HG02759 (cell line): Measurements from ENCODE around the gene HOXA3.

Experiments
- ATAC-seq: cut with Tn5 transposase; IDR thresholded peaks from one replicate; pipeline ENCODE4 v1.9.1; 2021; ENCODE audit warnings: mild to moderate bottlenecking, moderate library complexity; ENCODE audit not compliant: unreplicated experiment

HOXA3 gene

DNA sequence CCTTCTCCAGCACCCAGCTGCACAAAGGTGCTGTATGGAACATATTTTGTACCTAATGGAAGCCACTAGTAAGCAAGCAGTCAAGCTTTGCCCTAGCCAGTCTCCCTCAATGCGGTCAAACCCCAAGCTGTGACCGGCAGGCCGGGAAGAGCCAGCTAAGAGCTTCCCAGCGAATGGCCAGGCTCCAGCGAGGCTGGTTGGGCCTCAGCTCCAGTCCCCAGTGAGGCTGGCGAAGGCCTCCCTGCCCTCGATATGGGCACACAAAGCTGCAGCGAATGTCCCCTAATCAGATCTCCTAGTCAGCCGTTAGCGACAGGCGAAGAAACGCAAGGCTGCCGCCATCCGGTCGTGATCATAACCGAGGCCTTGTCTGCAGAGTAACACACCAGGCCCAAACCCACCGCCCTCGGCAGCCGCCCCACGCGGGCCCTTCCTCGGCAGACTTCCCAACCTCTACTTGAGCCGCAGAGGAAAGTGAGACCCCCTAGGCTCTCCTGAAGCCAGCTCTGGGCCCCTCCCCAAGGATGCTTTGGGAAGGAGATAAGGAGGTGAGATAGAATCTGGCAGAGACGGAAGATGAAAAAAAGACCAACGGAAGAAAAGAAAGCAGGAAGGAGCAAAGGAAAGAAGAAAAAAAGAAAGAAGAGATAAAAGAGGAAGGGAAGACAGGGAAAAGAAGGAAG lies 16.0 kb upstream of the HOXA3 start:
- ATAC-seq = no peak

DNA sequence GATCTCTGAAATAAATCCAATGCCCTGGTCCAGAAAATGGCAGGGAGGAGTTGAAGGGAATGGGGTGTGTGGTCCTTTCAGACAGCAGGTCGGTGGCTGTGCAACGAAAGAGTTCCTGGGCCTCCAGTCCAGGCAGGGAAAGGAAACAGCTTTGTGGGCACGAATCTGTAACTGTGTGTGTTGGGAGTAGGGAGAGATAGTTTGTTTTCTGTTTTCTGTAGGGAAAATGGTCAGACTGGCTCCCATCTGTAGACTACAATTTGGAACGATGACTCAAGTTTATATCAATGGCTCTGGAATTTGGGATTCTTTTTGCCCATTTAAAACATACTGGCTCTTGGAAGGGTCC lies 15.5 kb upstream of the HOXA3 start:
- ATAC-seq = no peak

DNA sequence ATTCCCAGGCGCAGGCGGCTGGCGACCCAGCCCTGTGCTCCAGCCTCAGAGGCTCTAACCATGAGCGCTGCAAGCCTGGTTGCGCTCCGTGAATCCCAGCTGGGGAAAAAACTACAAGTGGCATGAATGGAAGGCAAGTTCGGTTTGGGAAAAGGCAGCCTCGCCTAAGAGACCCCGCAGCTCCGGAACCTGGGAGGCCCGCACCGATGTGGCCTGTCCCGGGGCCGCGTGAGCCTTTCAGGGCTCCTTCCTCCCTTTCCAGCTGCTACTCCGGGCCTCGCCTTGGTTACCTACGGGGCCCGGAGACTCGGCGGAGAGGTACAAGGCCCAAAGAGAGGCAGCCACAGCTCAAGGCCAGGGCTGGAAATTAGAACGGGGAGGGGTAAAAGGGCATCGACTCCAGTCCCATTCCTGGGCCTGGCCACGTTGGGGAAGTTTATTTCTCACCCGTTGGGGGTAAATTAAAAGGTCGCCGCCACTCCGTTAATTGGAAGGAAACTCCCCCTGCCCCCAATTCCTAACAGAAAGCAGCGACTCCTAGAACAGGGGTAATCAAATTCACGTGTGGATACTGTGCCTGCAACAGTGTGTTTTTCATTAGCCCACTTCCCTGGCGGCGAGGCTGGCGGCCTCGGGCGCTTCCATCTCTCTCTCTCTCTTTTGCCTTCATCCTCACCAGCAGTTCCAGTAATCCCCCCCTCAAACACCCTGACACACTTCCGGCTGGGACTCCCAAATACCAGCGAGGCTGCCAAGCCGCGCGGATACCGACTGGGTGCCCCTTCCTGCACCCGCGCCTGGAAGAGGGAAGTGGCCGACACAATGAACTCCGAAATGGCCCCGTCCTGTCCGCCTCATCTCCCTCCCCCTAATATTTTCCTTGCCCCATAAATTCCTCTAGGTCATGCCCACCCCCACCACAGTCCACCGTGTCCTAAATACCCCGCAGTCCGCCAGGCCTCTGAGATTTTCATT lies 14.4 kb upstream of the HOXA3 start:
- no peak for ATAC-seq

DNA sequence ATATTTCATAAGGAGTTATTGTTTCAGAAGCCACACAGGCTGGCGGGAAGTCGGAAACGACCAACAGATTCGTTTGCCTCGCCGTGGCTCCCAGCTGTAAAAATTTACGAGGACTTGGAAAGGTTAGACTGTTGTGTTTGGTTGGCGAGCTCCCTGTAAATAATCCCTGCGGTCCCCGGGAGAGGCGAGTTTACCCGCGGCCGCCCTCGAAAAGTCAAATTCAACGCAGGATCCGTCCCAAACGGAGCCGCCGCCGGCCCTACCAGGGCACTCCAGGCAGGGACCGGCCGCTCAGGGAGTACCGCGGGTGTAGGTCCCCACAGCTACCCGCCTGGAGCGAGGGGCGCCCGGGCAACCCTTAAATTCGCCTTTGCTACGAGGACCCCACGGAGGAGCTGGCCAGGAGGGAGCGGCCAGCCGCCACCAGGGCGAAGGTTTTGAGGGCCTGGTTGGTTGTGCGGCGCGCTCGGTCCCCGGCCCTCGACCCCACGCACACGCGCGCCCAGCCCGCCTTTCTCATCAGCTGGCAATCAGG lies 13.7 kb upstream of the HOXA3 start:
- ATAC-seq = no peak

DNA sequence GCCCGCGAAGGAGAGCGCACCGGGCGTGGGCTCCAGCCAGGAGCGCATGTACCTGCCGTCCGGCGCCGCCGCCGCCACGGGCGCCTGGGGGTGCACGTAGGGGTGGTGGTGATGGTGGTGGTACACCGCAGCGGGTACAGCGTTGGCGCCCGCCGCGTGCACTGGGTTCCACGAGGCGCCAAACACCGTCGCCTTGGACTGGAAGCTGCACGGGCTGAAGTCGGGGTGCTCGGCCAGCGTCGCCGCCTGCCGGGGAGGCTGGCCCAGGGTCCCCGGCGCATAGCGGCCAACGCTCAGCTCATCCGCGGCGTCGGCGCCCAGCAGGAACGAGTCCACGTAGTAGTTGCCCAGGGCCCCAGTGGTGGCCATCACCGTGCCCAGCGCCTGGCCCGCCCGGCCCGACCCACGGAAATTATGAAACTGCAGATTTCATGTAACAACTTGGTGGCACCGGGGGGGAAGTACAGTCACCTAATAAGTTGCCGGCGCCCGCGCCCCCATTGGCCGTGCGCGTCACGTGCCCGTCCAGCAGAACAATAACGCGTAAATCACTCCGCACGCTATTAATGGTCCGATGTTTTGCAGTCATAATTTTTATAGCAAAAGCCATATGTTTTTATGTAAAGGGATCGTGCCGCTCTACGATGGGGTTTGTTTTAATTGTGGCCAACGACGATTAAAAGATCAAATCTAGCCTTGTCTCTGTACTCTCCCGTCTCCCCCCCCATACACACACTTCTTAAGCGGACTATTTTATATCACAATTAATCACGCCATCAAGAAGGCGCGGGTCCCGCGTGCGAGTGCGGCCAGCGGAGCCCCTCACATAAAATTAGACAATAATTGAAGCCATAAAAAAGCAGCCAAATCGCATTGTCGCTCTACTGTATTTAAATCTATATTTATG lies 13.0 kb upstream of the HOXA3 start, which contains the start of gene HOXA9:
TSS of gene HOXA9 (minus strand) at position 449 of the 907 bp plus-strand sequence. CDS start at position 369, 80 bp downstream.
- no peak for ATAC-seq

DNA sequence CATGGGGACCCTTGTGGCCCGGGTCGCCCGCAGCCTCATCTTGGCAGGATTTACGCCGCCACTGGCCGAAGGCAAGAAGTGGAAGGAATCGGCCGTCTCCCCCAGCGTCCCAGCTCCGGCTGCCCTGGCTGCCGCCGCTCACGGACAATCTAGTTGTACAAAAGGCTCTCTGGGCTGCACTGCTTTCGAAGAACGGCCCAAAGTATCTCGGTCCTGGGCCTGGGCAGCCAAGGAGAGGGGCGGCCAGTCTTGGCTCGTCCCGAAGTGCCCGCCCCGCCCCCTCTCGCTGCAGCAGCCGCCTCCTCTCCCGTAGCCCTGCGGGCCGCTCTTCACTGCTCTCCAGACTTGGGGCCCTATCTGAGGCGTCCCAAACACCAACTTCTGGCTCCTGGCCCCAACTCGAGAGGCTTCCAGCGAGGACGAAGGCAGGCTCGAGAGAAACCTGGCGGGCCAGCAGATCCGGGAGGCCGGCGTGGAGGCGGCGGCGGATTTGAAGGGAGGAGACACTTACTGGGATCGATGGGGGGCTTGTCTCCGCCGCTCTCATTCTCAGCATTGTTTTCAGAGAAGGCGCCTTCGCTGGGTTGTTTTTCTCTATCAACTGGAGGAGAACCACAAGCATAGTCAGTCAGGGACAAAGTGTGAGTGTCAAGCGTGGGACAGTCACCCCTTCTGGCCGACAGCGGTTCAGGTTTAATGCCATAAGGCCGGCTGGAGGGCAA lies 12.1 kb upstream of the HOXA3 start:
- ATAC-seq = no peak

DNA sequence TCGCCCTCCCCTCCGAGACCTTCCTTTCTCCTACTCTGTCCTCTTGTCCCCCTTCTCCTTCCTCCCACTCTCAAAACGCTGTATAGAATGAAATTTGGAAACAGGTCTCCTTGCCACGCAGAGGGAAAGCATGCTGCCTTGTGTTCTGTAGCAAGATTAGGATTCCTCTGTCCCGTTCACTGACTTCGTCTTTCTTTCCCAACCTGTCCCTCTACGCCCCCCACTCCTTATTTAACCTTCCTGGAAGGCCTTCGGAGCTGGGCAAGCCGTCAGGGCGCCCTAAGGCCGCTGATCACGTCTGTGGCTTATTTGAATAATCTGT lies 11.6 kb upstream of the HOXA3 start:
- ATAC-seq = no peak

DNA sequence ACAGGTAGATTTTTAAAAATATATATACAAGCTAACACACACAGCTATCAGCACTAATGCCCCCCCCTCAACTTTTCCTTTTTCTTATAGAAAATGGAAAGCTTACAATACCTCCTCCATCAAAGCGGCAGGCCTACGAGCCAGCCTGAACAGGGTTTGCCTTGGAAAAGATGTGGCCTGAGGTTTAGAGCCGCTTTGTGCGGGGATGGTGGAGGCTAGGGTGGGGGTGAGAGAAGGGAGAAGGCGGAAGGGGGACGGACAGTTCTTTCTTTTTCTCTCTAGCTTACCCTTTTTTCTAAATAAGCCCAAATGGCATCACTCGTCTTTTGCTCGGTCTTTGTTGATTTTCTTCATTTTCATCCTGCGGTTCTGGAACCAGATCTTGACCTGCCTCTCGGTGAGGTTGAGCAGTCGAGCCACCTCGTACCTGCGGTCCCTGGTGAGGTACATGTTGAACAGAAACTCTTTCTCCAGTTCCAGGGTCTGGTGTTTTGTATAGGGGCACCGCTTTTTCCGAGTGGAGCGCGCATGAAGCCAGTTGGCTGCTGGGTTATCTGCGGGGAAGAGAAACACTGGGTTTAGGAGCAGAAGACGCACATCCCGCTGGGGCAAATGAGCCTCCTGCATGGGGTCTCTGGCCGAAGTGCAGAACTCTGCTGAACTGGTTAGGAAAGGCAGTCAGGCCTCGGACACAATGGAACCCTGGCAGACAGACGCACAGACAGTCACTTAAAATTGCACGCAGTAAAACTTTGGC lies 11.1 kb upstream of the HOXA3 start:
- ATAC-seq = no peak

DNA sequence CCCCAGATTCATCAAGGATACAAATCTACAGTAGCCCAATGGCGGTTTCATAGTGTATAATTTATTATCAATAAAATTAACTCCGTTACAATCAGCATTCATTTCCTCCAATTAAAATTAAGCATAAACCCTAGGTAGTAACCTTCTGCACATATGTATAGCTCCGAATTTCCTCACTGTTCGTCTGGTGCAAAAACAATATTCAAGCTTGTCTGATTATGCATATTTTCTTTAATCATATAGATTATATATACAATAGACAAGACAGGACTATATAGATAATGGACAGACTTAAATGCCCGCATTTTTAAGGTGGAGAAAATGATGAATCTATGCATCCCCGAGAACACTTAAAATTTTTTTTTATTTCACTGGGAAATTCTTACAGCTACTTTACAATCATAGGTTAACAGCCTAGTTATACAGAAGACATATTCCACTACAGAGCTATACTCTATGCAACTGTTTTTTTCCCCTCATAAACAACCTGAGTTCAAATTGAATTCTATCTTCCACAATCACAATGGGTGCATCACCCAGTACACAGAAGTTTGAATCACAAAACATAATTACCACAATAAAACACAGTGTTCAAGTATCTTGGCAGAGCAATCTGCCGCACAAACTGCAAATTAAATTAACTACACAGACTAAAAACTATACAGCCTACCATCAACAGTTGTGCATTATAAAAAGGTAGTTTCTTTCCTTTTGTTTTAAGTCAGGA lies 10.3 kb upstream of the HOXA3 start:
- ATAC-seq = no peak

DNA sequence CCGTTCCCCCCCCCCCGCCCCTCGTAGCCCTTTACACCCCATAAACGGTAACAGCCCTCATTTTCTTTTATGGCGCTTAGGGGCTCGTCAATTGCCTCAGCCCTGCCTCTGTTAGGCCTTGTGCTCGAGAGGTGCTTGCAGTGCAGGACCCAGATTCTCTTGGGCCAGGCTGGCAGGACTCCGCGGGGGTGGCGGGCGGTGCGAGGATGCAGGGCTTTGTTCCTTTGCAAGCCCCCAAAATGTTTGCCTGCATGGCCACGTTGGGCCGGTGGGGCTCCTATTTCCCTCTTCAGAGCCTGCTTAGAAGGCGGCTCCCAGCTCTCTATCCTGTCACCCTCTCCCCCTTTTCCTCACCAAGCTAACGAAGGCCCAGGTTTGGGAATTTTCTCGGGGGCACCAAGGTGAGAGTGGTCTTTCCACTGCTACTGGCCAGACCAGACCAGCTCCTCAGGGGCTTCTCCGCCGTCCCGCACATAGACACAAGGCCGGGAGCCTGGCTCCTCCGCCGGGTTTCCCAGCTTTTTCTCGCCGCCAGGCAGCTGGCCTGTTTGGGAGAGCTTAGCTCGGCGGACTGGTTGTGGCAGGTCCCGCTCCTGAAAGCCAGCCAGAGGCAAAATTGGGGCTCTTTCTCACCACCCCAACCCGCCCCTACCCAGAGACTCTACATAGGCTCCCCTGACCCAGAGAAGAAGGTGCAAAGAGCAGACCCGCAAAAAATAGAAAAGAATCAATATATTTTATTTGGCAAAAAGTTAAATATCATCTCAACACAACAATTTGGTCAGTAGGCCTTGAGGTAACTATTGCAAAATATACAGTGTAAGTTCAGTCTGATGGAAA lies 9.6 kb upstream of the HOXA3 start:
- ATAC-seq = no peak

DNA sequence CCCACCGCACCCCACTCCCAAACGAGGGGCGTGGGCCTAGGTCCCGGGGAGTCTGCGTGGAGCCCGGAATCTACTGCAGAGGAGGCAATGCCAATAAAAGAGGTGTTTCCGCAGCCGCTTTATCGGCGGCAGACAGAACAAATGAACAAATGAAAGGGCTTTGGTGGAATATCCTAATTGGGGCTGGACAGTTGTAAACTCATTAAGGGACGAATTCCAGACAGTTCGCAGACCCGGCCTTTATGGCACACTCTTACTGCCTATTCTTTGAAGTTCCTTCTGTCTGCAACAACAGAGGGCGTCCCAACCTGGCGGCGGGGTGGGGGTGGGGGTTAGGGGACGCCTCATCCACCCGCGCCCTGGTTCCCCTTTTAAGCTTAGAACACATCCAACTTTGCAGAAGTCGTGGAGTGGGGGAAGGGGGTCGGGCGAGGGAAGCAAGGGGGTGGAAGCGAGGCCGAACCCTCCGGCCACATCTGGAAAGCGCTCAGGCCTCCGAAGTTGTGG lies 8.9 kb upstream of the HOXA3 start:
- no peak for ATAC-seq

DNA sequence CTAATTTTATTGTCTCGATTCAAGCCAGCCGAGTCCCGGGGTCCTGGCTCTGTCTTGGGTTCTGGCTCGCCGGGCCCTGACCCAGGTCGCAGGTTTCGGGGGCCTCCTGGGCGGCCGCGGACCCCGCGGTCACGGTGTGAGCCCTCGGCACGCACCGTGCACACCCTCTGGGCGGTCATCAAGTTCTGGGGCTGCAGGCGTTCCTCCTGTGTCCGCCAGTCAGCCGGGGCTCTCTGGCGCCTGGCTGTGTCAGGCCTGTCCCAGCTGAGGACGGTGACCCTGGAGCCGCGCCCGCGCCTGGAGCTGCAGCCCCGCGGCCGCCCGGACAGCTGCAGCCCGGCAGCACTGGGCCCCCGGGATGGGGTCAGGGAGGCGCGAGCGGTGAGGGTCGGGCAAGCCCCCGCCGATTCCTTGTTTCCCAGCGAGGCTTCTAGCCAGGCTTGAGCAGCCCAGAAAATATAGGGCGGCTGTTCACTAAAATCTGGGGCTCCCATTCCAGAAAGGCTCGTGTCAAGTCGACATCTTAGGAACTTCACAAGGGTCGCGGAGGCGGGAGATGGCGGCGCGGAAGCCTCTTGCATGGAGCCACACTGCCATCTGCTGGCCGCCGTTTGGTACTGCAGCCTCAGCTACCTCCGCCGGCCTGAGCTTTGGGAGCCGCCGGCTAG lies 8.3 kb upstream of the HOXA3 start:
- peak; percentile 72 for ATAC-seq

DNA sequence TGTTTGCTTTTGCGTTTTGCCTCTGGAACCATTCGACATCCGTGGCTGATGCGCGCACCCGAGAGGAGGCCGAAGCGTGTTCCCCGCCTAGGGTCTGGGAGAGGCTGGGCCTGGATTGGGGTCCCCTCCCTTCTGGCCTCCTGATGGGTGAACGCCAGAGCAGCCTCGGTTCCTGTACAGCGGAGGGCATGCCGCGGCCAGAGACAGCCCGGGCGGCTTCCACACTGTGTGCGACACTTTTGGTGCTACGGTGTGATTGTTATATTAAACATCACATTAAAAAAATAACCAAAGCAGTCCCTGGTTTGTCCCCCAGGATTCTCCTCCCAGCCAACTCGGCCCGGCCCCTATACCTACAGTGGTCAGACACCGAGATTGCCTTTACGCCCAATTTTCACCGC lies 7.8 kb upstream of the HOXA3 start:
- ATAC-seq = no peak

DNA sequence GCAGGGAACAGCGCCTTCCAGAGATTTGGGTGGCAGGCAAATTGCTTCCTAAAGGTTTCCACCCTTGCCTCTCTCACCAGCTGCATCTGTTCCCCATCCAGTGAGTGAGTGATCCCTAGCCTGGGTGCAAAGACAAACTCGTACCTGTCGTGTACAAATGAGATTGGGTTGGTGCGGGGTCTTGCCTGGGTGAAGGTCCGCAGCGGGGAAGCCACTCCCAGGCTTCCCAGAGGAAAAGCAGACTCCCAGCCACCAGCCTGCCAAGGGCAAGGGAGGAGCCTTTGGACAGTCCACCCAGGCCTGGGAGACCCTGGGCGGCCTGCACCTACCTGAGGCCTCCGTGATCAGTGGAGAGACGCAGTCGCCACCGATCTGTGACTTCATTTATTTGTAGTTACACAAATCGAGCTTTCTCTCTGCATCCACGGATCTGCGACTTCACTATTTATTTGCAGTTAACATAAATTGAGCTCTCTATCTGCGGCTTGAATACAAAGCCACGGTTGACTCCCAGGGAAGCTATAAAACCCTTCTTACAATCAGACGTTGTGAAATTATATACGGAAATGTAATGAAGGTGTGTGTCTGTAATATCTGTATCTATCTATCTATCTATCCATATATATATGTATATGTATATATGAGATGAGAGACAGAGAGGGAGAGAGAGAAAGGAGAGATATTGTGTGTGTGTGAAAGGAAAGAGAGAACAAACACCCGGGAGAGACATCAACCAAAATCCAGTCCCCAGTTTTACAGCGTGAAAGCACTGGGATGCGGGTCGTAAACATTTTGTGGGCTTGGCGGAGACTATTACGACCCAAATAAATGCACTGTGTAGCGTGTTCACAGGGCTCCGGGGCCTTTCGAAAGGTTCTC lies 7.1 kb upstream of the HOXA3 start:
- no peak for ATAC-seq

DNA sequence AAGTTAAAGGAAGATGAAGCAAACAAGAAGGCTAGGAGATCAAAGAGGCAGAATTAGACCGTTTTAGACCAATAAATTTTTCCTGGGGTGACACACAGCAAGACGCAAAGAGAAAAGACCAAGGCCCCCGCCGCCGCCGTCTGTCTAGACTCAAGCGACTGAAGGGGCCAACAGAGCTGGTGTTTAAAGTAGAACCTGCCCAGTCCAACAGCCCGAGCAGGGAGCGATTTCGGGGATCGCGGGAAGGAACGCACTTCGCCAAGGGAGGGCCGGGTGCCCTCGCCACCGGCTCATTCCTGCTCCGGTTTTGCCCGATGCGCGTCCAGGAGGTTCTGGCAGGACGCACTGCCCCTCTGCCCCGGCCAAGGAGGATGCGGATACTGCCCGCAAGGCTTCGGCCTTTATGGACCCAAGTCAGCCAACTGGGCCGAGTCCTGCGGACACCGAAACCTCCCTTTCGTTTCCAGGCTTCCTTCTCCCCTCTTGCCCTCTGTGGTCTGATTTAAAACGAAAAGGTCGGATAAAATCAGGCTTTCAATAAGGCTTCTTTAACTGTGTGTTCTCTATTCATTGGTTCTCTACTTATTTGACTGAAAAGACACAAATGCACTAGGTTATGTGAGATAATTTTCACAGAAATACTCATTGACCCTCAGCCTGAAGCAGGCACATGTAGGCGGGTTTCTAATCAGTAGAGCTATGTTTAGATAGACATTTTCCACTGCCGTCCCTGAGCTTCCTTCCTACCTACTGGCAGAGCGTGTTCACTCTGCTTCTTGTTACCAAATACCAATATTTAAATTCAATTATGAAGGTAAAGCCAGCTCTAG lies 6.3 kb upstream of the HOXA3 start:
- ATAC-seq = no peak
